Embryonic facial prominence (tissue), 1 donor: Measurements from ENCODE around the gene MMRN2.
A peak's percentile ranks its signal among the peaks of the same experiment; 100 is the strongest.
"Not testable (repeated sequence)": the region's sequence is repeated elsewhere in the genome, so short reads cannot be mapped to it uniquely, and the experiment has no call there.

Source experiments
- DNase-seq: peaks from one replicate; pipeline ENCODE4 v3.0.0-alpha.2; 2016; ENCODE audit errors: extremely low spot score

MMRN2 gene, protein sequence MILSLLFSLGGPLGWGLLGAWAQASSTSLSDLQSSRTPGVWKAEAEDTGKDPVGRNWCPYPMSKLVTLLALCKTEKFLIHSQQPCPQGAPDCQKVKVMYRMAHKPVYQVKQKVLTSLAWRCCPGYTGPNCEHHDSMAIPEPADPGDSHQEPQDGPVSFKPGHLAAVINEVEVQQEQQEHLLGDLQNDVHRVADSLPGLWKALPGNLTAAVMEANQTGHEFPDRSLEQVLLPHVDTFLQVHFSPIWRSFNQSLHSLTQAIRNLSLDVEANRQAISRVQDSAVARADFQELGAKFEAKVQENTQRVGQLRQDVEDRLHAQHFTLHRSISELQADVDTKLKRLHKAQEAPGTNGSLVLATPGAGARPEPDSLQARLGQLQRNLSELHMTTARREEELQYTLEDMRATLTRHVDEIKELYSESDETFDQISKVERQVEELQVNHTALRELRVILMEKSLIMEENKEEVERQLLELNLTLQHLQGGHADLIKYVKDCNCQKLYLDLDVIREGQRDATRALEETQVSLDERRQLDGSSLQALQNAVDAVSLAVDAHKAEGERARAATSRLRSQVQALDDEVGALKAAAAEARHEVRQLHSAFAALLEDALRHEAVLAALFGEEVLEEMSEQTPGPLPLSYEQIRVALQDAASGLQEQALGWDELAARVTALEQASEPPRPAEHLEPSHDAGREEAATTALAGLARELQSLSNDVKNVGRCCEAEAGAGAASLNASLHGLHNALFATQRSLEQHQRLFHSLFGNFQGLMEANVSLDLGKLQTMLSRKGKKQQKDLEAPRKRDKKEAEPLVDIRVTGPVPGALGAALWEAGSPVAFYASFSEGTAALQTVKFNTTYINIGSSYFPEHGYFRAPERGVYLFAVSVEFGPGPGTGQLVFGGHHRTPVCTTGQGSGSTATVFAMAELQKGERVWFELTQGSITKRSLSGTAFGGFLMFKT

GRCh38 chr10:86957471-86958115, at the start of gene MMRN2:
MMRN2 (minus strand) TSS chr10:86957615; CDS start chr10:86957541, 74 bp downstream.
- no peak for DNase-seq

DNA sequence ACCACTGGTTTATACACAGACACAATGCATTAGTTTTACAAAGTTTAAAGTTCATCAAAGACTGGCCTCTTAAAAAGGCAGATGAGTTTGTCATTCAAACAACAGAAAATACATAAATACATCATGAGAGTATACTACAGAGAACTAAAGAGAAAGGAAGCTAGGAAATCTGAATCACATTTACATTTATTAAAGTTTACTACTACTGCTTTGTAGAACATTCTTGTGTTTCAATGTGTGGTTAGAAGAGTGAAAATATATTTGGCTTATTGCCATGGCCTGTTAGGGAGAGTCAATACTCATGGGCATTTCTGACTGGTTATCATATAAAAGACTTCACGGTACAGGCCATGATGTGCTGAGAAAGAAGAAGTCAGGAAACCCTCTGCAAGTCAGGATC, 49.7 kb upstream of the MMRN2 start:
- not testable (repeated sequence) for DNase-seq

DNA sequence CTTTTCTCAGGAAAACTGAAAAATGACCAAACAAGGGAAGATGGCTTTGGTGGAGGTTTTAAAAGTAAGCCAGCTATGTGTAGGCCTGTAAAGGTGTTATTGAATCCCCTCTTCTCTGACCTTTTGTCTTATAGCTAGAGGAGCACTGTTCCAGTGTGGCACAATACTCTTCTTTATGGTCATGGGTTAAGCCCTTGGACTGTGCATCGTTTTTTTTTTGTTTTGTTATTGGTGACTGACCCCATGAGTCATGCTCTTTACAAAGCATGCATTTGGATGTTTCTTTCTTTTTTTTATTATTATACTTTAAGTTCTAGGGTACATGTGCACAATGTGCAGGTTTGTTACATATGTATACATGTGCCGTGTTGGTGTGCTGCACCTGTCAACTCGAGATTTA, 43.1 kb upstream of the MMRN2 start:
- DNase-seq = no peak

DNA sequence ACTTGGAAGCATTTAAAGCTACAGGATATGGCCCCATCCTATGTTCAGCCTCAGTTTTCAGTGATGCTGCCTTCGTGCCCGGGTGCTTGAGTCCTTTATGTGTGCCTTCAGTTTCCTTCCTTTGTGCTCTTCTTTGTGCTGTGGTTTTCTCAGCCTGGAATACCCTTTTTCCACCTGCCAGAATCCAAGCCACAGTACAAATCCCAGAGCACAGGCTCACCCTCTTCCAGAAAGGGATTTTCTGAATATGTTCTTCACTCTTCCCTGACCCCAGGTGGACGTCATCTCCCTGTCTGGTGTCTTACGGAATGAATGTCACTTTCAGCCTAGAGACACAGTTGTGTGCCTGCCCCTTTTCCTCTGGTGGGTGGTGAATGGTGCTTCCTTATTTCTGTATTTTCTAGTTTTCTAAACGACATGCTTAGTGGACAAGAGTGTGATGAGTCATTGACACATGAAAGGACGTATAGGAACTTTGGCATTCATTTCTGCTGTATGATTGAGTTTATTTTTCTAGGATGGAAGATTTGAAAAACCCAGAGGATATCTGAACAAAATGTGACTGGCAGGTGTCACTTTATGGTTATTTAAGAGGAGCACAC, 42.5 kb upstream of the MMRN2 start:
- not testable (repeated sequence) for DNase-seq

GRCh38 chr10:86992929-86993328, 35.5 kb upstream of the MMRN2 start:
- no peak for DNase-seq

GRCh38 chr10:86992456-86992855, 35.0 kb upstream of the MMRN2 start:
- no peak for DNase-seq

DNA sequence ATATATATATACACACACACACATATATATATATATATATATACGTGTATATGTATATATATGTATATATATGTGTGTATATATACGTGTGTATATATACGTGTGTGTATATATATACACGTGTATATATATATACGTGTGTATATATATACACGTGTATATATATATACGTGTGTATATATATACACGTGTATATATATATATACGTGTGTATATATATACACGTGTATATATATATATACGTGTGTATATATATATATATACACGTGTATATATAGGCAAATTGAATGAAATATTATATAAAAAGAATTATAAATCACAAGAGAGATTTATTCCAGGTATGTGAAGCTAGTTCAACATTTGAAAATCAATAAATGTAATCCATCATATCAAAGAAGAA, 33.9 kb upstream of the MMRN2 start:
- not testable (repeated sequence) for DNase-seq

DNA sequence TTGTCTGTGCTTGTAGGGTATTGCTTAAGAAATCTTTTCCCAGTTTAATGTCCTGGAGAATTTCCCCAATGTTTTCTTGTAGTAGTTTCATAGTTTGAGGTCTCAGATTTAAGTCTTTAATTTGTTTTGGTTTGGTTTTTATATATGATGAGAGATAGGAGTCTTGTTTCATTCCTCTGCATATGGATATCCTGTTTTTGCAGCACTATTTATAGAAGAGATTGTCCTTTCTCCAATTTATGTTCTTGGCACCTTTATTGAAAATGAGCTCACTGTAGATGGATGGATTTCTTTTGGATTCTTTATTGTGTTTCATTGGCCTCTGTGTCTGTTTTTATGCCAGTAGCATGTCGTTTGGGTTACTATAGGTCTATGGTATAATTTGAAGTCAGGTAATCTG, 31.1 kb upstream of the MMRN2 start:
- no peak for DNase-seq

DNA sequence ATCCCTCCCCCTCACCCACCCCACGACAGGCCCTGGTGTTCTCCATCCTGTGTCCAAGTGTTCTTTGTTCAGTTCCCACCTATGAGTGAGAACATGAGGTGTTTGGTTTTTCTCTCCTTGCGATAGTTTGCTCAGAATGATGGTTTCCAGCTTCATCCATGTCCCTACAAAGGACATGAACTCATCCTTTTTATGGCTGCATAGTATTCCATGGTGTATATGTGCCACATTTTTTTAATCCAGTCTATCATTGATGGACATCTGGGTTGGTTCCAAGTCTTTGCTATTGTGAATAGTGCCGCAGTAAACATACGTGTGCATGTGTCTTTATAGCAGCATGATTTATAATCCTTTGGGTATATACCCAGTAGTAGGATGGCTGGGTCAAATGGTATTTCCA, 27.1 kb upstream of the MMRN2 start:
- not testable (repeated sequence) for DNase-seq

GRCh38 chr10:86981716-86982115, 24.3 kb upstream of the MMRN2 start:
- no peak for DNase-seq

GRCh38 chr10:86981020-86981419, 23.6 kb upstream of the MMRN2 start:
- DNase-seq = not testable (repeated sequence)

- no peak for DNase-seq
These were observed 22.6 kb upstream of the MMRN2 start for GRCh38 chr10:86979977-86980448.

DNA sequence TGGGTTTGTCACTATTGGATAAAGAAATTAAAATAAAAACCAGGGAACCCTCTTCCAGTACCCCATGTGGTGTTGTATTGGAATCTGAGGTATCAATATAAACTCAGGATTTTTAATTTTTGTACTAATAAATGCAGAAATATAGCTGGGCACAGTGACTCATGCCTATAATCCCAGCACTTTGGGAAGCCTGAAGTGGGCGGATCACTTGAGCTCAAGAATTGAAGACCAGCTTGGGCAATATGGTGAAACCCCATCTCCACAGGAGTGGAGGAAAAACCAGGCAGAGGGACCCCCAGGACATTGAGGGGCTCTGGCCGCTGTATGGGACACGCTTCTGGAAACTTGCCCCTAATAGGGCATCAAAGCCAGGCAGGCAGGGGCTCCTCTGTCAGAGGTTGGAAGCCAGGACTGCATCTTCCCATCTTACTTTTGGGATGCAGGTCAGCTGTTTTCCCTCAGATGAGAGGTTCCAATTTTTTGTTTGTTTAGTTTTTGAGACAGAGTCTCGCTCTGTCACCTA, 21.9 kb upstream of the MMRN2 start:
- DNase-seq = no peak

DNA sequence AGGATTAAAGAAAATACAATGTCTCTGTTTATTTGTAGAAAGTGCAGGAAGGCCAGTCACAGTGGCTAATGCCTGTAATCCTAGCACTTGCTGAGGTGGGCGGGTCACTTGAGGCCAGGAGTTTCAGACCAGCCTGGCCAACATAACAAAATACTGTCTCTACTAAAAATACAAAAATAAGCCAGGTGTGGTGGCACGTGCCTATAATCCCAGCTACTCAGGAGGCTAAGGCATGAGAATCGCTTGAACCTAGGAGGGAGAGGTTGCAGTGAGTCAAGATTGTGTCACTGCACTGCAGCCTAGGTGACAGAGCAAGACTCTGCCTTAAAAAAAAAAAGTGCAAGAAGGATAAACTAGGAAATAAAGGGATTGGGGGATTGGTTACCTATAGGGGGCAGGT, 21.0 kb upstream of the MMRN2 start:
- DNase-seq = not testable (repeated sequence)

GRCh38 chr10:86976362-86977056, 19.1 kb upstream of the MMRN2 start:
- DNase-seq = no peak

DNA sequence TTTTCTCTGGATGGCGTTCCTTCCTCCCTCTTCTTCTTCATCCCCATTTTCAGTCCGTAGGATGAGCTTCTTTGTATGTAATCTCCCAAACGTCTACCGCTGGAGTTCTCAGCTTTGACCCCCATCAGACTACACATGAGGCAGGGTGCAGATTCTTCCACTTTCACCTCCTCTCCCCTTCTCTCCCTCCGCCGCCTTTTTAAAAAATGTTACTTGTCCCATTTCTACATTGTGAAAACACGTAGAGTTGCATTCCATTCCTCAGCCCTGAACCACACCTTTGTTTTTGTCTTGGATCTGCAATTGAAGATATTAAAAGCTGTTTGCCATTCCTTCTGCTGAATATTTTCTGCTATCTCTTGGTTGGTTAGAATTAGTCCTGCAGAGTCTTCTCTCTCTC, 17.1 kb upstream of the MMRN2 start:
- DNase-seq = no peak

GRCh38 chr10:86972613-86973380, 15.4 kb upstream of the MMRN2 start:
- DNase-seq = no peak

GRCh38 chr10:86971232-86971991, 14.0 kb upstream of the MMRN2 start:
- DNase-seq = peak; percentile 50

GRCh38 chr10:86970982-86971231, 13.5 kb upstream of the MMRN2 start:
- no peak for DNase-seq
